Smooth muscle cell (in vitro differentiated cells): ENCODE data around the gene THAP11. TPM values are rescaled to one million over a fixed set of nuclear protein-coding genes. Genes with fewer than 3 reads are reported as not detected.

ENCODE experiments used
- DNase-seq: peaks from one replicate; lab custom pipeline; 2025; ENCODE audit not compliant: unreplicated experiment; lab: John Stamatoyannopoulos, UW
- H2AFZ ChIP-seq: fragments of 200-600 bp; sonication (generic); 2 replicates; pipeline ENCODE4 v1.6.0; 2016; ENCODE audit warnings: antibody characterized with exemption, low read depth, mild to moderate bottlenecking
- H3F3A ChIP-seq: fragments of 200-600 bp; sonication (generic); 2 replicates; pipeline ENCODE4 v1.6.0; 2017; ENCODE audit warnings: antibody characterized with exemption, low read depth
- H3K27ac ChIP-seq: fragments of 200-600 bp; sonication (generic); 2 replicates; pipeline ENCODE4 v1.5.1; 2016; ENCODE audit warnings: low read depth, mild to moderate bottlenecking
- H3K27me3 ChIP-seq: fragments of 200-600 bp; sonication (generic); 2 replicates; pipeline ENCODE4 v1.6.1; 2016; ENCODE audit warnings: low read depth, mild to moderate bottlenecking
- H3K36me3 ChIP-seq: fragments of 200-600 bp; sonication (generic); 2 replicates; pipeline ENCODE4 v1.5.1; 2016; ENCODE audit warnings: low read depth
- H3K4me1 ChIP-seq: fragments of 200-600 bp; sonication (generic); 2 replicates; pipeline ENCODE4 v1.5.1; 2016; ENCODE audit warnings: low read depth
- H3K4me2 ChIP-seq: fragments of 200-600 bp; sonication (generic); 2 replicates; pipeline ENCODE4 v1.6.0; 2016; ENCODE audit warnings: mild to moderate bottlenecking
- H3K4me3 ChIP-seq: fragments of 200-600 bp; sonication (generic); 2 replicates; pipeline ENCODE4 v1.5.1; 2016; ENCODE audit warnings: mild to moderate bottlenecking
- H3K79me2 ChIP-seq: fragments of 200-600 bp; sonication (generic); 2 replicates; pipeline ENCODE4 v1.6.0; 2016; ENCODE audit warnings: low read depth, mild to moderate bottlenecking
- H3K9ac ChIP-seq: fragments of 200-600 bp; sonication (generic); 2 replicates; pipeline ENCODE4 v1.6.0; 2016; ENCODE audit warnings: low read depth
- H3K9me3 ChIP-seq: fragments of 200-600 bp; sonication (generic); replicated peaks from 2 replicates; pipeline ENCODE4 v1.5.1; 2016; ENCODE audit warnings: low read depth
- H4K20me1 ChIP-seq: fragments of 200-600 bp; sonication (generic); 2 replicates; pipeline ENCODE4 v1.6.0; 2016; ENCODE audit warnings: low read depth
- WGBS: methylation state at CpG from one replicate; pipeline ENCODE4 v1.1.7; 2016; ENCODE audit warnings: low lambda C conversion rate; 5-methylcytosine and 5-hydroxymethylcytosine counted together
- polyA plus RNA-seq: library from polyadenylated mRNA; unstranded; fragments of >200 nt; fragmentation: Nextera tagmentation; extraction: Ambion mirVana; gene quantifications from 2 replicates; pipeline ENCODE4 v1.2.1, GENCODE V29; 2016
- total RNA-seq: library from RNA; depleted of rRNA; stranded (reverse); fragments of >200 nt; gene quantifications from 2 replicates; pipeline ENCODE4 v1.2.3, GENCODE V29; 2014
- TF ChIP-seq, protein P1 (sequence below): fragments of 200-600 bp; sonication (generic); IDR thresholded peaks from 2 replicates; pipeline ENCODE4 v1.5.1; 2017; ENCODE audit warnings: borderline replicate concordance, mild to moderate bottlenecking, antibody characterized with exemption; ENCODE audit not compliant: insufficient read depth, poor library complexity, severe bottlenecking

The THAP11 gene
- total and polyA plus RNA-seq, 2 experiments from 2014 or later: 23.0 to 38.3 TPM

- Histone ChIP-seq H3K36me3 (no peaks in the 10 kb centered on the region), H3K27ac (peak overlapping the region; percentile 63), H3K9me3 (no peaks in the 10 kb centered on the region), H3K4me1 (peaks cover 13% of the 10 kb centered on the region), H3K4me3 (peak overlapping the region; percentile 87), H3K9ac (no peak overlapping the region), H2AFZ (no peak overlapping the region), H3F3A (peaks cover 20% of the 10 kb centered on the region), H3K27me3 (no peaks in the 10 kb centered on the region), H4K20me1 (peaks cover 43% of the 10 kb centered on the region), H3K4me2 (peak overlapping the region; percentile 100), H3K79me2 (peaks cover 37% of the 10 kb centered on the region)
- WGBS: 78% methylated on average over 2 of the region's 2 CpGs
- TF ChIP-seq, protein P1, sequence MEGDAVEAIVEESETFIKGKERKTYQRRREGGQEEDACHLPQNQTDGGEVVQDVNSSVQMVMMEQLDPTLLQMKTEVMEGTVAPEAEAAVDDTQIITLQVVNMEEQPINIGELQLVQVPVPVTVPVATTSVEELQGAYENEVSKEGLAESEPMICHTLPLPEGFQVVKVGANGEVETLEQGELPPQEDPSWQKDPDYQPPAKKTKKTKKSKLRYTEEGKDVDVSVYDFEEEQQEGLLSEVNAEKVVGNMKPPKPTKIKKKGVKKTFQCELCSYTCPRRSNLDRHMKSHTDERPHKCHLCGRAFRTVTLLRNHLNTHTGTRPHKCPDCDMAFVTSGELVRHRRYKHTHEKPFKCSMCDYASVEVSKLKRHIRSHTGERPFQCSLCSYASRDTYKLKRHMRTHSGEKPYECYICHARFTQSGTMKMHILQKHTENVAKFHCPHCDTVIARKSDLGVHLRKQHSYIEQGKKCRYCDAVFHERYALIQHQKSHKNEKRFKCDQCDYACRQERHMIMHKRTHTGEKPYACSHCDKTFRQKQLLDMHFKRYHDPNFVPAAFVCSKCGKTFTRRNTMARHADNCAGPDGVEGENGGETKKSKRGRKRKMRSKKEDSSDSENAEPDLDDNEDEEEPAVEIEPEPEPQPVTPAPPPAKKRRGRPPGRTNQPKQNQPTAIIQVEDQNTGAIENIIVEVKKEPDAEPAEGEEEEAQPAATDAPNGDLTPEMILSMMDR: no peak
- no peak for DNase-seq
Observed at GRCh38 chr16:67872131-67872630, 30.1 kb downstream of the THAP11 start.

DNA sequence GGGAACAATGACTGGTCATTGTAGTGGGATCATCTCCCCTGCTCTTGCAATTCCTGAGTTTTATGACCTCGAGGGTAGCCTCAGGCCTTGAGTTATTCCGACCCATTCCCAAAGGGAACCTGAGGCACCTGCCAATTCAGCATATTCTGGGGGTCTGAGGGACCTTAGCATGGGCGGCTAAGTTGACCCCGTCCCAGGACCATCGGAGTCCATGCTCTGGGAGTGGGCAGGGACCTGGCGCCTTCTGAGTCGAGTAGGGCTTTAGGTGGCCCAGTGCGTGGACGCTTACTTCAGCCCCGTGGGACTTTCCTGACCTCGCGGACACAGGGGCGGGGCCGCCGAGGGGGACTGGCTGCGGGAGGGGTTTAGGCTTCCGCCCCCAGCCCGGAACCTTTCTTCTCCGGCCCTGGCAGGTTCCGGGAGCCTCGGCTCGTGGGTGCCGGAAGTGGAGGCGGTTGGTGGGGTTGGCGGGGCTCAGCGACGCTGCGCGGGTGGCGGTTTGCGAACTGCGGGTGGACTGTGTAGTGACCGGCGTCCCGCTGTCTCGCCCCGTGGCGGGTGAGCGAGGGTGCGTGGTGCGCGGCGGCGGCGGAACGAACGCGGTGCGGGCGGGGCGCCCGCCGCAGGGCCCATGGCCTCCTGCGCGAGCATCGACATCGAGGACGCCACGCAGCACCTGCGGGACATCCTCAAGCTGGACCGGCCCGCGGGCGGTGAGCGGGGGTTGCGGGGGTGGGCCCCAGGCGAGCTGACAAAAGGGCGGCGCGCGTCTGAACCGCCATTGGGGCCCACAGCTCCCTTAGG, 30.7 kb downstream of the THAP11 start, which contains the start of gene EDC4:
TSS of gene EDC4 (plus strand) at position 422 of the 804 bp plus-strand sequence. CDS start at position 632, 210 bp downstream.
- H3K9me3 ChIP-seq: no peaks in the 10 kb centered on the region
- peak within 1 kb of the TSS; percentile 39 for H2AFZ ChIP-seq
- H3K79me2 ChIP-seq: peaks cover 38% of the 10 kb centered on the region
- H3F3A ChIP-seq: peaks cover 14% of the 10 kb centered on the region
- peak within 1 kb of the TSS; percentile 87 for H3K4me3 ChIP-seq
- peaks cover 13% of the 10 kb centered on the region for H3K4me1 ChIP-seq
- whole genome bisulfite sequencing: 8% methylated on average over 32 of the region's 72 CpGs
- peaks cover 36% of the 10 kb centered on the region for H4K20me1 ChIP-seq
- H3K9ac ChIP-seq: peak within 1 kb of the TSS; percentile 93
- peak within 1 kb of the TSS; percentile 100 for H3K4me2 ChIP-seq
- TF ChIP-seq, protein P1: no peak
- no peaks in the 10 kb centered on the region for H3K36me3 ChIP-seq
- H3K27me3 ChIP-seq: no peaks in the 10 kb centered on the region
- peak within 1 kb of the TSS; percentile 63 for H3K27ac ChIP-seq
- peak; percentile 57 for DNase-seq

- Histone ChIP-seq H3K79me2 (peaks cover 38% of the 10 kb centered on the region), H3K4me3 (peak overlapping the region; percentile 87), H3K4me1 (peaks cover 13% of the 10 kb centered on the region), H3K27ac (peak overlapping the region; percentile 63), H4K20me1 (peaks cover 32% of the 10 kb centered on the region), H3K27me3 (no peaks in the 10 kb centered on the region), H3K9me3 (no peaks in the 10 kb centered on the region), H3K9ac (peak overlapping the region; percentile 93), H3K36me3 (no peaks in the 10 kb centered on the region), H3K4me2 (peak overlapping the region; percentile 100), H3F3A (peaks cover 13% of the 10 kb centered on the region), H2AFZ (peak overlapping the region; percentile 39)
- TF ChIP-seq, protein P1: no peak
- DNase-seq: no peak
- WGBS: 25% methylated on average over 23 of the region's 23 CpGs
Observed at GRCh38 chr16:67873435-67874370, 31.6 kb downstream of the THAP11 start.
